Esophagus muscularis mucosa (tissue), 4 donors: Measurements from ENCODE around the gene SLC25A3.
"Not testable (repeated sequence)": the region's sequence is repeated elsewhere in the genome, so short reads cannot be mapped to it uniquely, and the experiment has no call there.

Experiments
- CTCF ChIP-seq, 3 experiments: fragments of 200-600 bp in 2 of 3; fragments of 450-650 bp in 1 of 3; sonication (generic) in 2 of 3; IDR thresholded peaks; one replicate each; pipeline ENCODE4 v1.5.1; 2017 to 2019; ENCODE audit warnings: antibody characterized with exemption in 3 of 3, mild to moderate bottlenecking in 2 of 3, moderate library complexity in 1 of 3
- EP300 ChIP-seq: sonication (generic); formaldehyde crosslinking; IDR thresholded peaks from one replicate; pipeline ENCODE4 v1.6.1; 2017; ENCODE audit warnings: antibody characterized with exemption
- POLR2AphosphoS5 ChIP-seq, 2 donors: sonication (generic); formaldehyde crosslinking; IDR thresholded peaks; one replicate each; pipeline ENCODE4 v1.6.1; 2017; ENCODE audit warnings: antibody characterized with exemption in 2 of 2

GRCh38 chr12:98597313-98597712 lies 3.8 kb downstream of the SLC25A3 start:
- not testable (repeated sequence) for TF ChIP-seq POLR2AphosphoS5 (IDR thresholded peaks at IDR 0.05); CTCF (IDR thresholded peaks at IDR 0.05); EP300
